HEK293 (cell line): ENCODE results near the gene ABLIM2.

Experiments
- CTCF ChIA-PET: fragments of 350-600 bp; formaldehyde crosslinking; extraction: SDS; loops from one replicate; lab custom pipeline; 2021; ENCODE audit warnings: antibody characterized with exemption; lab: Yijun Ruan, JAX
- POLR2A ChIA-PET: fragments of 300-600 bp; formaldehyde crosslinking; extraction: SDS; loops from one replicate; lab custom pipeline; 2020; ENCODE audit warnings: antibody characterized with exemption, inconsistent platforms; lab: Yijun Ruan, JAX
- H3K27ac ChIP-seq: fragments of 200-500 bp; sonication (Bioruptor generic); 2 replicates; pipeline ENCODE4 v1.5.1; 2014; ENCODE audit warnings: low read depth, low read length, control low read depth, inconsistent platforms; ENCODE audit errors: extremely low read depth
- H3K36me3 ChIP-seq, 2 experiments: fragments of 200-500 bp in 1 of 2; sonication (Bioruptor generic) in 1 of 2; 1 replicate in 1 of 2; 2 replicates in 1 of 2; pipeline ENCODE4 v1.5.1; 2014 to 2017; ENCODE audit warnings: inconsistent platforms in 2 of 2, low read length in 2 of 2; ENCODE audit not compliant: control insufficient read depth in 2 of 2, insufficient read depth in 1 of 2
- H3K4me1 ChIP-seq: fragments of 200-500 bp; sonication (Bioruptor generic); 2 replicates; pipeline ENCODE4 v1.5.1; 2014; ENCODE audit warnings: mild to moderate bottlenecking, low read length, inconsistent platforms; ENCODE audit not compliant: control insufficient read depth, insufficient read depth
- H3K4me3 ChIP-seq: 2 replicates; pipeline ENCODE4 v1.5.1; 2011; ENCODE audit warnings: low read depth, mild to moderate bottlenecking, control low read depth, low read length, moderate library complexity
- H3K9me3 ChIP-seq: fragments of 200-500 bp; sonication (Bioruptor generic); 2 replicates; pipeline ENCODE4 v1.5.1; 2014; ENCODE audit warnings: low read depth, low read length, inconsistent platforms; ENCODE audit not compliant: control insufficient read depth, insufficient read depth
- EGR2 ChIP-seq: fragments of 450-650 bp; formaldehyde crosslinking; IDR thresholded peaks from 2 replicates; pipeline ENCODE4 v1.5.1; 2016; ENCODE audit warnings: low read depth, missing biosample characterization, missing genetic modification characterization
- KLF7 ChIP-seq: fragments of 450-650 bp; formaldehyde crosslinking; IDR thresholded peaks from 2 replicates; pipeline ENCODE4 v1.5.1; 2016; ENCODE audit warnings: missing biosample characterization, missing genetic modification characterization, borderline replicate concordance
- KLF9 ChIP-seq: fragments of 450-650 bp; formaldehyde crosslinking; IDR thresholded peaks from 2 replicates; pipeline ENCODE4 v1.5.1; 2016; ENCODE audit warnings: missing biosample characterization, missing genetic modification characterization, low read depth
- MYNN ChIP-seq: fragments of 450-650 bp; formaldehyde crosslinking; IDR thresholded peaks from 2 replicates; pipeline ENCODE4 v1.5.1; 2016; ENCODE audit warnings: missing biosample characterization, missing genetic modification characterization, borderline replicate concordance
- SCRT2 ChIP-seq: fragments of 450-650 bp; formaldehyde crosslinking; IDR thresholded peaks from 2 replicates; pipeline ENCODE4 v1.5.1; 2016; ENCODE audit warnings: missing biosample characterization, missing genetic modification characterization
- ZIC2 ChIP-seq: fragments of 450-650 bp; formaldehyde crosslinking; IDR thresholded peaks from 2 replicates; pipeline ENCODE4 v1.5.1; 2016; ENCODE audit warnings: missing biosample characterization, missing genetic modification characterization
- ZNF184 ChIP-seq: fragments of 450-650 bp; IDR thresholded peaks from 2 replicates; pipeline ENCODE4 v1.5.1; 2018; ENCODE audit warnings: missing biosample characterization, mild to moderate bottlenecking, missing genetic modification characterization
- ZNF416 ChIP-seq: fragments of 450-650 bp; formaldehyde crosslinking; IDR thresholded peaks from 2 replicates; pipeline ENCODE4 v1.5.1; 2016; ENCODE audit warnings: missing biosample characterization, missing genetic modification characterization
- ZNF473 ChIP-seq: fragments of 450-650 bp; formaldehyde crosslinking; IDR thresholded peaks from 2 replicates; pipeline ENCODE4 v1.5.1; 2017; ENCODE audit warnings: missing biosample characterization, missing genetic modification characterization
- ZNF510 ChIP-seq: fragments of 450-650 bp; formaldehyde crosslinking; IDR thresholded peaks from 2 replicates; pipeline ENCODE4 v1.5.1; 2018; ENCODE audit warnings: mild to moderate bottlenecking, missing genetic modification characterization, missing biosample characterization; ENCODE audit not compliant: insufficient replicate concordance
- ZNF514 ChIP-seq: fragments of 450-650 bp; formaldehyde crosslinking; IDR thresholded peaks from 2 replicates; pipeline ENCODE4 v1.5.1; 2016; ENCODE audit warnings: missing biosample characterization, missing genetic modification characterization
- ZNF549 ChIP-seq: fragments of 450-650 bp; IDR thresholded peaks from 2 replicates; pipeline ENCODE4 v1.5.1; 2018; ENCODE audit warnings: missing biosample characterization, missing genetic modification characterization, mild to moderate bottlenecking, inconsistent platforms, moderate library complexity
- ZNF558 ChIP-seq: fragments of 450-650 bp; formaldehyde crosslinking; IDR thresholded peaks from 2 replicates; pipeline ENCODE4 v1.5.1; 2016; ENCODE audit warnings: missing biosample characterization, missing genetic modification characterization
- ZNF600 ChIP-seq: fragments of 450-650 bp; formaldehyde crosslinking; IDR thresholded peaks from 2 replicates; pipeline ENCODE4 v1.5.1; 2016; ENCODE audit warnings: missing biosample characterization, missing genetic modification characterization
- ZNF660 ChIP-seq: fragments of 450-650 bp; IDR thresholded peaks from 2 replicates; pipeline ENCODE4 v1.5.1; 2018; ENCODE audit warnings: missing biosample characterization, mild to moderate bottlenecking, missing genetic modification characterization
- TF ChIP-seq, protein P1 (sequence below): fragments of 450-650 bp; formaldehyde crosslinking; IDR thresholded peaks from 2 replicates; pipeline ENCODE4 v1.5.1; 2017; ENCODE audit warnings: missing biosample characterization, missing genetic modification characterization
- TF ChIP-seq, protein P2 (sequence below): fragments of 450-650 bp; formaldehyde crosslinking; IDR thresholded peaks from 2 replicates; pipeline ENCODE4 v1.5.1; 2016; ENCODE audit warnings: missing biosample characterization, missing genetic modification characterization
- TF ChIP-seq, protein P3 (sequence below): fragments of 450-650 bp; formaldehyde crosslinking; IDR thresholded peaks from 2 replicates; pipeline ENCODE4 v1.5.1; 2016; ENCODE audit warnings: missing biosample characterization, missing genetic modification characterization
- TF ChIP-seq, protein P4 (sequence below): fragments of 450-650 bp; formaldehyde crosslinking; IDR thresholded peaks from 2 replicates; pipeline ENCODE4 v1.5.1; 2016; ENCODE audit warnings: missing biosample characterization, missing genetic modification characterization

ABLIM2 gene

DNA sequence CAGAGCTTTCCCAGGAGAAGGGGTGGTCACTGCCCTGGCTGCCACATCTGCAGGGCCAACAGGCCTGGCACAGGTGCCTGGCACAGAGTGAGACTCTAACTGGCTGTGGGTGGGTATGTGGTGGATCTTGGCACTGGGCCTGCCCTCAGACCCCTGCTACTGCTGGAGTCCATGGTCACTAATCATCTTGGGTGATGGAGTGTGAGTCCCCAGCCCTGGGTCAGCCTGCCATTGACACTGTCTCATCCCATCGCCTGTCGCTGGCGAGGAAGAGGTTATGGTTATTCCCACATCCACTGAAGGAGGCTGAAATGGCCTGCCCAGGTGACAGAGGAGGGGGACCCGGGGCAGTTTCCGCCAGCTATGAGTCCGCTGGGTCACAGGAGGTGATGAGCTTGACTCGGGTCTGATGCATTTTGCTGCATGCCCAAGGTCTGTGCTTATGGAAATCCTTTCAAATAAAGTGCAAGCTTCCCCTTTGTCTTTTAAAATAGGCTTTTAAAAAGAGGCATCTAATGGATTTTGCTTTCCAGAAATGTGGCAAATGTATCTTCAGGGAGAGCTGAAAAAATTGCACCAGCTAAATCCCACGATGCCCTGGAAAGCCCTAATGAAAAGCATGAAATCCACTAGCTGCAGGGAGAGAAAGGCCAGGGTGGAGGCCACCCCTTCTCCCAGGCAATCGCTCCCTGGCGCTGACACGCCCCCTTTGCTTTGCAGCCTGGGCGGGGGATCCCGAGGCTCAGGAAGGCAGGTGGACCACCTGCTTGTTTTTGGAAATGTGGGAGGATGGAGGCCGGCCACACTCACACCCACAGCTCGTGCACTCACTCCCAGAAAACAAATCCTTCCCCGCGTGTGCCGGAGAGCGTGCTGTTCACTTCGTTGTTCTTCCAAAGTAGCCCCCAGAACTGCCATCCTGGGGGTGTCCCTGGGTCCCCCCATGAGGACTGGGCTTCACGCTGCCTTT, 54.9 kb downstream of the ABLIM2 start:
- TF ChIP-seq EGR2 (tag by site-specific recombination): no peak
- TF ChIP-seq ZNF514 (tag by site-specific recombination): no peak
- TF ChIP-seq KLF9 (tag by site-specific recombination): no peak
- TF ChIP-seq, protein P1, sequence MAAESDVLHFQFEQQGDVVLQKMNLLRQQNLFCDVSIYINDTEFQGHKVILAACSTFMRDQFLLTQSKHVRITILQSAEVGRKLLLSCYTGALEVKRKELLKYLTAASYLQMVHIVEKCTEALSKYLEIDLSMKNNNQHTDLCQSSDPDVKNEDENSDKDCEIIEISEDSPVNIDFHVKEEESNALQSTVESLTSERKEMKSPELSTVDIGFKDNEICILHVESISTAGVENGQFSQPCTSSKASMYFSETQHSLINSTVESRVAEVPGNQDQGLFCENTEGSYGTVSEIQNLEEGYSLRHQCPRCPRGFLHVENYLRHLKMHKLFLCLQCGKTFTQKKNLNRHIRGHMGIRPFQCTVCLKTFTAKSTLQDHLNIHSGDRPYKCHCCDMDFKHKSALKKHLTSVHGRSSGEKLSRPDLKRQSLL (tag by site-specific recombination): no peak
- no peak for TF ChIP-seq ZNF184 (tag by site-specific recombination)
- TF ChIP-seq, protein P2, sequence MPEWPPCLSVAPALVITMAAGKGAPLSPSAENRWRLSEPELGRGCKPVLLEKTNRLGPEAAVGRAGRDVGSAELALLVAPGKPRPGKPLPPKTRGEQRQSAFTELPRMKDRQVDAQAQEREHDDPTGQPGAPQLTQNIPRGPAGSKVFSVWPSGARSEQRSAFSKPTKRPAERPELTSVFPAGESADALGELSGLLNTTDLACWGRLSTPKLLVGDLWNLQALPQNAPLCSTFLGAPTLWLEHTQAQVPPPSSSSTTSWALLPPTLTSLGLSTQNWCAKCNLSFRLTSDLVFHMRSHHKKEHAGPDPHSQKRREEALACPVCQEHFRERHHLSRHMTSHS (tag by site-specific recombination): no peak
- TF ChIP-seq ZNF416 (tag by site-specific recombination): no peak
- TF ChIP-seq, protein P3, sequence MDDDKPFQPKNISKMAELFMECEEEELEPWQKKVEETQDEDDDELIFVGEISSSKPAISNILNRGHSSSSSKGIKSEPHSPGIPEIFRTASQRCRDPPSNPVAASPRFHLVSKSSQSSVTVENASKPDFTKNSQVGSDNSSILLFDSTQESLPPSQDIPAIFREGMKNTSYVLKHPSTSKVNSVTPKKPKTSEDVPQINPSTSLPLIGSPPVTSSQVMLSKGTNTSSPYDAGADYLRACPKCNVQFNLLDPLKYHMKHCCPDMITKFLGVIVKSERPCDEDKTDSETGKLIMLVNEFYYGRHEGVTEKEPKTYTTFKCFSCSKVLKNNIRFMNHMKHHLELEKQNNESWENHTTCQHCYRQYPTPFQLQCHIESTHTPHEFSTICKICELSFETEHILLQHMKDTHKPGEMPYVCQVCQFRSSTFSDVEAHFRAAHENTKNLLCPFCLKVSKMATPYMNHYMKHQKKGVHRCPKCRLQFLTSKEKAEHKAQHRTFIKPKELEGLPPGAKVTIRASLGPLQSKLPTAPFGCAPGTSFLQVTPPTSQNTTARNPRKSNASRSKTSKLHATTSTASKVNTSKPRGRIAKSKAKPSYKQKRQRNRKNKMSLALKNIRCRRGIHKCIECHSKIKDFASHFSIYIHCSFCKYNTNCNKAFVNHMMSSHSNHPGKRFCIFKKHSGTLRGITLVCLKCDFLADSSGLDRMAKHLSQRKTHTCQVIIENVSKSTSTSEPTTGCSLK (tag by site-specific recombination): no peak
- no peak for TF ChIP-seq ZNF510 (tag by site-specific recombination)
- TF ChIP-seq ZNF473 (tag by site-specific recombination): no peak
- TF ChIP-seq SCRT2 (tag by site-specific recombination): no peak
- no peak for TF ChIP-seq MYNN
- TF ChIP-seq ZIC2 (tag by site-specific recombination): no peak
- TF ChIP-seq KLF7 (tag by site-specific recombination): no peak
- TF ChIP-seq, protein P4, sequence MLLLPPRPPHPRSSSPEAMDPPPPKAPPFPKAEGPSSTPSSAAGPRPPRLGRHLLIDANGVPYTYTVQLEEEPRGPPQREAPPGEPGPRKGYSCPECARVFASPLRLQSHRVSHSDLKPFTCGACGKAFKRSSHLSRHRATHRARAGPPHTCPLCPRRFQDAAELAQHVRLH: no peak
- Histone ChIP-seq H3K4me3 (no peak overlapping the region), H3K36me3 (no peaks in the 10 kb centered on the region), H3K4me1 (no peaks in the 10 kb centered on the region), H3K27ac (no peak overlapping the region), H3K9me3 (no peaks in the 10 kb centered on the region)
- ChIA-PET POLR2A (no interaction called here), CTCF (no interaction called here)

DNA sequence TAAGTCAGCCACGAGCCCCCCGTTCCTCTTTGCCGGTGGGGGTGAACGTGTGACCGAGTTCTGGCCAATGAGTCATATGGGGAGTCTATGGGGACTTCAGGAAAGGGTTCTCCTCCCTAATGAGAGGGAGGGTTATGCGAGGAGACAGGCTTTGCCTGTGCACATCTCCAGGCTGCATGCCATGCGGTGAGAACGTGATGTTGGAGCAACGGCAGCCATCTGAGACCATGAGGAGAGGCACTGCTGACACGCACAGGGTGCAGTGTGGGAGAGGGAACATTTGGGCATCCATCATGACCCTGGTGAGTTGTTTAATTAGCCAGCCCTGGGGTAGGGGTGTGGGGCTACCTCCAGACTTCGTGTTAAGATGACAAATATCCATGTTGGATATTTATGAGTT, 55.8 kb downstream of the ABLIM2 start:
- Histone ChIP-seq H3K36me3 (no peaks in the 10 kb centered on the region), H3K9me3 (no peaks in the 10 kb centered on the region), H3K4me3 (no peak overlapping the region), H3K4me1 (no peaks in the 10 kb centered on the region), H3K27ac (no peak overlapping the region)
- POLR2A ChIA-PET: no interaction called here
- CTCF ChIA-PET: no interaction called here
- TF ChIP-seq ZNF558 (no peak), ZNF549 (tag by site-specific recombination) (no peak), ZNF660 (tag by site-specific recombination) (peak; percentile 93), ZNF600 (no peak)
